Measurements from ENCODE around the gene ASPSCR1. TPM values are rescaled to one million over a fixed set of nuclear protein-coding genes. Genes with fewer than 3 reads are reported as not detected.

The ASPSCR1 gene
- total and polyA plus RNA-seq, 2 donors from 2014 or later = 35.2 to 57.5 TPM

- DNase-seq (peak in 2 of 5 donors; percentile 37 to 82), FAIRE-seq (no peak)
- Histone ChIP-seq H3K9ac (ENCODE audit: low read length in 3 of 3) (peak overlapping the region in 1 of 3 donors; percentile 34), H3K4me3 (ENCODE audit: low read length in 3 of 3) (peak overlapping the region; percentile 36 to 63 (median 52)), H3K27ac (ENCODE audit: low read depth in 2 of 2, low read length in 2 of 2) (no peak overlapping the region), H3K4me1 (ENCODE audit: control insufficient read depth in 2 of 3, insufficient read depth in 2 of 3, low read depth in 1 of 3, low read length in 3 of 3) (peaks cover 0 to 24% (median 6%) of the 10 kb centered on the region in 3 donors), H3K36me3 (ENCODE audit: control insufficient read depth in 2 of 3, insufficient read depth in 3 of 3, low read length in 3 of 3) (no peaks in the 10 kb centered on the region), H3K9me3 (ENCODE audit: control insufficient read depth in 2 of 3, insufficient read depth in 1 of 3, low read length in 3 of 3) (no peaks in the 10 kb centered on the region), H3K27me3 (ENCODE audit: control insufficient read depth, insufficient read depth, low read length) (no peaks in the 10 kb centered on the region)
- intact Hi-C loops (cut with DNase I) = no loop called here
- TF ChIP-seq CTCF (IDR thresholded peaks at IDR 0.05; ENCODE audit: borderline replicate concordance, extremely low read depth, insufficient read depth) = no peak
Observed at GRCh38 chr17:82023447-82024241, 46.2 kb downstream of the ASPSCR1 start.

- TF ChIP-seq CTCF (IDR thresholded peaks at IDR 0.05; ENCODE audit: borderline replicate concordance, extremely low read depth, insufficient read depth) = no peak
- intact Hi-C loops (cut with DNase I) = no loop called here
- no peak for FAIRE-seq
Observed at GRCh38 chr17:82024859-82025258, 47.4 kb downstream of the ASPSCR1 start.

GRCh38 chr17:82025401-82026107 is 48.1 kb downstream of the ASPSCR1 start:
- TF ChIP-seq CTCF (IDR thresholded peaks at IDR 0.05; ENCODE audit: borderline replicate concordance, extremely low read depth, insufficient read depth) = no peak
- FAIRE-seq = no peak
- Histone ChIP-seq H3K9ac (ENCODE audit: low read length in 3 of 3) (no peak overlapping the region), H3K9me3 (ENCODE audit: control insufficient read depth in 2 of 3, insufficient read depth in 1 of 3, low read length in 3 of 3) (no peaks in the 10 kb centered on the region), H3K27me3 (ENCODE audit: control insufficient read depth, insufficient read depth, low read length) (no peaks in the 10 kb centered on the region), H3K4me3 (ENCODE audit: low read length in 3 of 3) (no peak overlapping the region), H3K36me3 (ENCODE audit: control insufficient read depth in 2 of 3, insufficient read depth in 3 of 3, low read length in 3 of 3) (no peaks in the 10 kb centered on the region), H3K4me1 (ENCODE audit: control insufficient read depth in 2 of 3, insufficient read depth in 2 of 3, low read depth in 1 of 3, low read length in 3 of 3) (peaks cover 0 to 30% (median 6%) of the 10 kb centered on the region in 3 donors), H3K27ac (ENCODE audit: low read depth in 2 of 2, low read length in 2 of 2) (no peak overlapping the region)
- no peak for DNase-seq
- intact Hi-C loops (cut with DNase I) = no loop called here

More at GRCh38 chr17:82024859-82025258, 47.4 kb downstream of the ASPSCR1 start:
- H3K9ac ChIP-seq (ENCODE audit: low read length in 3 of 3) = no peak overlapping the region
- DNase-seq = no peak
- no peaks in the 10 kb centered on the region for H3K9me3 ChIP-seq (ENCODE audit: control insufficient read depth in 2 of 3, insufficient read depth in 1 of 3, low read length in 3 of 3)
- H3K27me3 ChIP-seq (ENCODE audit: control insufficient read depth, insufficient read depth, low read length) = no peaks in the 10 kb centered on the region
- no peak overlapping the region for H3K27ac ChIP-seq (ENCODE audit: low read depth in 2 of 2, low read length in 2 of 2)
- no peak overlapping the region for H3K4me3 ChIP-seq (ENCODE audit: low read length in 3 of 3)
- peaks cover 0 to 24% (median 6%) of the 10 kb centered on the region in 3 donors for H3K4me1 ChIP-seq (ENCODE audit: control insufficient read depth in 2 of 3, insufficient read depth in 2 of 3, low read depth in 1 of 3, low read length in 3 of 3)
- no peaks in the 10 kb centered on the region for H3K36me3 ChIP-seq (ENCODE audit: control insufficient read depth in 2 of 3, insufficient read depth in 3 of 3, low read length in 3 of 3)

Measured in kidney (tissue), 14 donors.